GM06990 (cell line): ENCODE measurements around the gene SRPX.

Source experiments
- DNase-seq: peaks from one replicate; pipeline ENCODE4 v3.0.0-alpha.2; 2011; ENCODE audit not compliant: insufficient read length; ENCODE audit errors: extremely low read depth
- H3K27me3 ChIP-seq: replicated peaks from 2 replicates; pipeline ENCODE4 v1.6.0; 2011; ENCODE audit warnings: low read length; ENCODE audit not compliant: control insufficient read depth, insufficient read depth
- H3K36me3 ChIP-seq: 2 replicates; pipeline ENCODE4 v1.5.1; 2011; ENCODE audit warnings: low read length; ENCODE audit not compliant: control insufficient read depth, insufficient read depth
- H3K4me3 ChIP-seq: replicated peaks from 2 replicates; pipeline ENCODE4 v1.5.1; 2011; ENCODE audit warnings: low read depth, mild to moderate bottlenecking, control low read depth, low read length
- TF ChIP-seq, protein P1 (sequence below): IDR thresholded peaks from 2 replicates; pipeline ENCODE4 v1.5.1; 2011; ENCODE audit warnings: low read length, control low read depth, mild to moderate bottlenecking, inconsistent platforms; ENCODE audit not compliant: insufficient read depth, poor library complexity, severe bottlenecking

Gene SRPX

DNA sequence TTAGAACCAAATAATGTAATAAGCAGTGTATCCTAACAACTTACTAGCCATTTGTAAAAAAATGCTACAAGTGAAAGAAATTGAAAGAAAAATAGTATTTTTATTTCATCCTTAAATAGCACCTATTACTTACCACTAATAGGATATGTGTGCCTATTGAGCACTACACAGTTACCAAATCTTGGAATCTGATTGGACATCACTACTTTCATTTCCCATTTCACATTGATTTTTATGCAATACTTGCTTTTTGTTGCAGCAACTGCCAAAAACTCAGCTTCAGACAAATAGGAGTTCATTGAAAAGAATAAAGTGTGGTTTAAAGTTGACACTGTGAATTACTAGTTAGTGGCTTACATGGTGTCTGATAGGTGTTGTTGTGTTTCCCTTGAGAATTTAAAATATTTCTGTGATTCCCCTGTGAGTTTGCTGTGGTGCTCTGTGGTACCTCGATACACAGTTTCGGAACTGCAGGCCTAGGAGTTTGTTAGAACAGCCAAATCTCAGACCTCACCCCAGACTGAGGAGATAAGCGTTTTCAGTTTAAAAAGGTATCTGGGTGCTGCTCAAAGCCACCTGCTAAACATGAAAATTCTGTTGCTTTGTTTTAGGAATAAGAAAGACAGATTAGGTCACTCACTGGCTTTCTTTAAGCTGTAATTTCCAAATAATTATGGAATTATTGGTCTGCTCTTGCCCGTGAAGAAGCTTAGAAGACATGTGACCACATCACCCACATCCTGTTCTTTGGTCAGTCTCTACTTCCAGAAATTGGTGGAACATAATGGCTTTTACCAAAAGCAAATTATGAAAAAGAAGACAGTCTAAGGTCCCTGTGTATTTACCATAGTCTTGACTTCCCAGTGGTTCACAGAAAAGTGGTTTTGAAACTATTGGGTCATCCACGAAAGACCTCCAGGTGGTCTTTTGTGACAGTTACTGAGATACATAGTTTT, 116.5 kb downstream of the SRPX start:
- Histone ChIP-seq H3K36me3 (no peaks in the 10 kb centered on the region), H3K4me3 (no peak overlapping the region), H3K27me3 (no peaks in the 10 kb centered on the region)
- peak; percentile 41 for DNase-seq
- TF ChIP-seq, protein P1, sequence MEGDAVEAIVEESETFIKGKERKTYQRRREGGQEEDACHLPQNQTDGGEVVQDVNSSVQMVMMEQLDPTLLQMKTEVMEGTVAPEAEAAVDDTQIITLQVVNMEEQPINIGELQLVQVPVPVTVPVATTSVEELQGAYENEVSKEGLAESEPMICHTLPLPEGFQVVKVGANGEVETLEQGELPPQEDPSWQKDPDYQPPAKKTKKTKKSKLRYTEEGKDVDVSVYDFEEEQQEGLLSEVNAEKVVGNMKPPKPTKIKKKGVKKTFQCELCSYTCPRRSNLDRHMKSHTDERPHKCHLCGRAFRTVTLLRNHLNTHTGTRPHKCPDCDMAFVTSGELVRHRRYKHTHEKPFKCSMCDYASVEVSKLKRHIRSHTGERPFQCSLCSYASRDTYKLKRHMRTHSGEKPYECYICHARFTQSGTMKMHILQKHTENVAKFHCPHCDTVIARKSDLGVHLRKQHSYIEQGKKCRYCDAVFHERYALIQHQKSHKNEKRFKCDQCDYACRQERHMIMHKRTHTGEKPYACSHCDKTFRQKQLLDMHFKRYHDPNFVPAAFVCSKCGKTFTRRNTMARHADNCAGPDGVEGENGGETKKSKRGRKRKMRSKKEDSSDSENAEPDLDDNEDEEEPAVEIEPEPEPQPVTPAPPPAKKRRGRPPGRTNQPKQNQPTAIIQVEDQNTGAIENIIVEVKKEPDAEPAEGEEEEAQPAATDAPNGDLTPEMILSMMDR, result no peak

DNA sequence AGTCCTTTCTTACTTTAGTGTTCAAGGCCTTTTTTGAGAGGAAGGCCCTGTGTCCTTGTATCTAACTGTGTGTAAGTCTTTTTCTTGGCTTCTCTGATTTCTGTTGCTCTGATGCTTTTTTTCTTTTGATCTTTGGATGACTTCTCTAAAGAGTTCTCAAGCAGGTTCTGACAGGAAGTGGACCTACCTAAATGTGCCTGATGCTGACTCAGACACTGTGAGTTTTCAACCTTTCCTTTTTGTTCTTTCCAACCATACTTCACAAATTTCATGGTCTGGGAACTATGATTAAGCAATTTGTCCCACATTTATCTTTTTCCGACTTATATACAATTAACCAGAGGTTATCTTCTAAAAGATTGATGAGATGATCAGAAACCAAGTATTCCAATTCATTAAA, 117.8 kb downstream of the SRPX start:
- DNase-seq, result no peak
- H3K27me3 ChIP-seq, result no peaks in the 10 kb centered on the region
- no peaks in the 10 kb centered on the region for H3K36me3 ChIP-seq
- TF ChIP-seq, protein P1, result no peak
- H3K4me3 ChIP-seq, result no peak overlapping the region

DNA sequence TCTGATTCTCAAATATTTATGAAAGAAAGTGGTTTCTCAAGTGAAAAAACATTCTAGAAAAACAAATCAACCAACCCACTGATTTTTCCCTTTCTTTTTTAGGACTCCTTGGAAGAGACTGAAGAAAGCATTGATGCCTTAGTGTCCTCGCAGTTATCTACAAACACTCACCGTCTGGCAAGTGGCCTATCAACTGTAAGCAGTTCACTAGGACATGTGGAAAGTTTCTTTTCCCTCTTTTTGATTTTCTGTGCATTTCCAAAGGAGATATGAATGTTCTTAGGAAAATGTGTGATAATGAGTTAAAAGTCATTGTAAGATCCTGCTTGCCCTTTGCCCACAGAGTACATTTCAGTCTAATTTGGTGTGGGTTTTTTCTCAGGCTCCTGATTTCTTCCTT, 118.4 kb downstream of the SRPX start:
- TF ChIP-seq, protein P1, result no peak
- H3K27me3 ChIP-seq, result no peaks in the 10 kb centered on the region
- no peaks in the 10 kb centered on the region for H3K36me3 ChIP-seq
- DNase-seq, result no peak
- no peak overlapping the region for H3K4me3 ChIP-seq

DNA sequence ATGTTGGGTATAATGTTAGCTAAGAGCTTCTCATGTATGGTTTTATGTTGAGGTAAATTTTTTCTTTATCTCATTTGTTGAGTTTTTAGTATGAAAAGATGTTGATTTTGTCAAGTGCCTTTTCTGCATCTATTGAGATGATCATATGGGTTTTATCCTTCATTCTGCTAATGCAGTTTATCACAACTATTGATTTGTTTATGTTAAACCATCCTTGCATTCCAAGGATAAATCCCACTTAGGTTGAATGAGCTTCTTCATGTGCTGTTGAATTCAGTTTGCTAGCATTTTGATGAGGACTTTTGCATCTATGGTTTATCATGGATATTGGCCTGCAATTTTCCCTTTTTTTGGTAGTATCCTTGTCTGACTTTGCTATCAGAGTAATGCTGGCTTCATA, 121.0 kb downstream of the SRPX start:
- DNase-seq, result no peak
- TF ChIP-seq, protein P1, result no peak
- no peak overlapping the region for H3K4me3 ChIP-seq
- no peaks in the 10 kb centered on the region for H3K36me3 ChIP-seq
- H3K27me3 ChIP-seq, result no peaks in the 10 kb centered on the region
